H9 (cell line): ENCODE results near the gene APAF1. TPM values are rescaled to one million over a fixed set of nuclear protein-coding genes. Genes with fewer than 3 reads are reported as not detected.

ENCODE experiments used
- DNase-seq: peaks from one replicate; pipeline ENCODE4 v3.0.0-alpha.2; 2017
- H2AFZ ChIP-seq: one replicate; pipeline ENCODE4 v1.6.1; 2013; ENCODE audit warnings: mild to moderate bottlenecking, low read length, control low read depth, moderate library complexity
- H2AK5ac ChIP-seq: 2 replicates; pipeline ENCODE4 v1.6.1; 2013; ENCODE audit warnings: low read length, control low read depth, mixed read lengths; ENCODE audit not compliant: insufficient read length
- H2BK120ac ChIP-seq: one replicate; pipeline ENCODE4 v1.6.1; 2013; ENCODE audit warnings: low read depth, mild to moderate bottlenecking, low read length, control low read depth, inconsistent platforms; ENCODE audit not compliant: poor library complexity, severe bottlenecking
- H2BK12ac ChIP-seq: 2 replicates; pipeline ENCODE4 v1.6.1; 2013; ENCODE audit warnings: low read length, control low read depth, mixed read lengths, low read depth; ENCODE audit not compliant: insufficient read length
- H2BK15ac ChIP-seq: 2 replicates; pipeline ENCODE4 v1.6.1; 2013; ENCODE audit warnings: low read depth, low read length, control low read depth
- H2BK20ac ChIP-seq: one replicate; pipeline ENCODE4 v1.6.1; 2013; ENCODE audit warnings: low read depth, mild to moderate bottlenecking, low read length, control low read depth, inconsistent platforms; ENCODE audit not compliant: poor library complexity, severe bottlenecking
- H2BK5ac ChIP-seq: 2 replicates; pipeline ENCODE4 v1.6.1; 2013; ENCODE audit warnings: low read length, control low read depth, mixed read lengths; ENCODE audit not compliant: insufficient read length
- H3K14ac ChIP-seq: 2 replicates; pipeline ENCODE4 v1.6.1; 2013; ENCODE audit warnings: low read length, control low read depth; ENCODE audit not compliant: insufficient read depth
- H3K18ac ChIP-seq: 2 replicates; pipeline ENCODE4 v1.6.1; 2013; ENCODE audit warnings: low read depth, mild to moderate bottlenecking, mixed read lengths, low read length, control low read depth; ENCODE audit not compliant: insufficient read length
- H3K23ac ChIP-seq: 2 replicates; pipeline ENCODE4 v1.6.1; 2013; ENCODE audit warnings: low read length, control low read depth, mixed read lengths, low read depth; ENCODE audit not compliant: insufficient read length
- H3K23me2 ChIP-seq: 2 replicates; pipeline ENCODE4 v1.6.1; 2013; ENCODE audit warnings: low read depth, mild to moderate bottlenecking, mixed read lengths, low read length, control low read depth; ENCODE audit not compliant: insufficient read length, poor library complexity, severe bottlenecking
- H3K27ac ChIP-seq: 2 replicates; pipeline ENCODE4 v1.5.1; 2013; ENCODE audit warnings: low read length, control low read depth, mixed read lengths, low read depth; ENCODE audit not compliant: insufficient read length
- H3K27me3 ChIP-seq: 2 replicates; pipeline ENCODE4 v1.6.1; 2013; ENCODE audit warnings: low read length, control low read depth, inconsistent platforms; ENCODE audit not compliant: insufficient read depth
- H3K4ac ChIP-seq: 2 replicates; pipeline ENCODE4 v1.6.1; 2013; ENCODE audit warnings: low read depth, mild to moderate bottlenecking, control low read depth, inconsistent platforms, low read length, moderate library complexity
- H3K4me1 ChIP-seq: 2 replicates; pipeline ENCODE4 v1.6.1; 2013; ENCODE audit warnings: low read length, control low read depth, inconsistent platforms; ENCODE audit not compliant: insufficient read depth
- H3K4me2 ChIP-seq: 2 replicates; pipeline ENCODE4 v1.6.1; 2013; ENCODE audit warnings: low read length, control low read depth, mixed read lengths; ENCODE audit not compliant: insufficient read length, insufficient read depth
- H3K56ac ChIP-seq: 2 replicates; pipeline ENCODE4 v1.6.1; 2013; ENCODE audit warnings: low read depth, mild to moderate bottlenecking, mixed read lengths, low read length, control low read depth; ENCODE audit not compliant: insufficient read length
- H3K79me1 ChIP-seq: 2 replicates; pipeline ENCODE4 v1.6.1; 2013; ENCODE audit warnings: low read depth, mild to moderate bottlenecking, moderate library complexity, low read length, control low read depth, inconsistent platforms; ENCODE audit not compliant: insufficient read depth, poor library complexity, severe bottlenecking
- H3K79me2 ChIP-seq: 2 replicates; pipeline ENCODE4 v1.6.1; 2013; ENCODE audit warnings: low read length, control low read depth, inconsistent platforms; ENCODE audit not compliant: insufficient read depth
- H3K9ac ChIP-seq: 2 replicates; pipeline ENCODE4 v1.6.1; 2013; ENCODE audit warnings: low read length, control low read depth, mixed read lengths; ENCODE audit not compliant: insufficient read length; ENCODE audit errors: extremely low read depth
- H3K9me3 ChIP-seq: one replicate; pipeline ENCODE4 v1.6.1; 2013; ENCODE audit warnings: low read depth, low read length, inconsistent platforms; ENCODE audit not compliant: control insufficient read depth
- H3T11ph ChIP-seq: one replicate; pipeline ENCODE4 v1.6.1; 2013; ENCODE audit warnings: mild to moderate bottlenecking, low read length, control low read depth, inconsistent platforms
- H4K20me1 ChIP-seq: one replicate; pipeline ENCODE4 v1.6.1; 2013; ENCODE audit not compliant: control insufficient read depth, insufficient read length, insufficient read depth
- H4K5ac ChIP-seq: 2 replicates; pipeline ENCODE4 v1.6.1; 2013; ENCODE audit warnings: low read depth, mild to moderate bottlenecking, mixed read lengths, low read length, control low read depth; ENCODE audit not compliant: insufficient read length
- H4K8ac ChIP-seq: replicated peaks from 2 replicates; pipeline ENCODE4 v1.6.1; 2013; ENCODE audit warnings: low read length, control low read depth, mixed read lengths, low read depth; ENCODE audit not compliant: insufficient read length
- H4K91ac ChIP-seq: 2 replicates; pipeline ENCODE4 v1.6.1; 2013; ENCODE audit warnings: low read depth, mild to moderate bottlenecking, moderate library complexity, mixed read lengths, low read length, control low read depth; ENCODE audit not compliant: insufficient read length
- H3K27ac Mint-ChIP-seq, 3 experiments: 2 replicates in 2 of 3; 3 replicates in 1 of 3; pipeline ENCODE4 v1.8.0; 2020 to 2021; ENCODE audit warnings: mixed read lengths in 3 of 3, mild to moderate bottlenecking in 1 of 3, moderate library complexity in 1 of 3
- H3K27me3 Mint-ChIP-seq: 2 replicates; pipeline ENCODE4 v1.8.0; 2021; ENCODE audit warnings: low read depth, mild to moderate bottlenecking, moderate library complexity, mixed read lengths
- H3K36me3 Mint-ChIP-seq, 3 experiments: 2 replicates in 2 of 3; 3 replicates in 1 of 3; pipeline ENCODE4 v1.8.0; 2020 to 2021; ENCODE audit warnings: low read depth in 3 of 3, mixed read lengths in 3 of 3; ENCODE audit not compliant: insufficient read depth in 1 of 3
- H3K4me1 Mint-ChIP-seq, 2 experiments: 2 replicates each; pipeline ENCODE4 v1.8.0; 2020; ENCODE audit warnings: mixed read lengths in 2 of 2
- H3K4me3 Mint-ChIP-seq, 2 experiments: 2 replicates in 1 of 2; 3 replicates in 1 of 2; pipeline ENCODE4 v1.8.0; 2020 to 2021; ENCODE audit warnings: mild to moderate bottlenecking in 2 of 2, mixed read lengths in 2 of 2, moderate library complexity in 1 of 2
- H3K9me3 Mint-ChIP-seq, 2 experiments: 2 replicates in 1 of 2; 3 replicates in 1 of 2; pipeline ENCODE4 v1.8.0; 2020; ENCODE audit warnings: mild to moderate bottlenecking in 2 of 2, mixed read lengths in 2 of 2, moderate library complexity in 1 of 2
- CTCF ChIP-seq: fragments of 200-600 bp; sonication (generic); conservative IDR thresholded peaks from 3 replicates; pipeline ENCODE4 v1.8.0; 2021; ENCODE audit warnings: antibody characterized with exemption, mild to moderate bottlenecking
- WGBS: extraction: QIAGEN DNeasy Blood & Tissue Kit; methylation state at CpG from one replicate; pipeline ENCODE4 v1.1.7; 2013; ENCODE audit warnings: missing lambda C conversion rate, low lambda C conversion rate, mixed read lengths; ENCODE audit not compliant: insufficient read length; ENCODE audit errors: extremely low coverage; 5-methylcytosine and 5-hydroxymethylcytosine counted together
- total RNA-seq: library from RNA; stranded (reverse); gene quantifications from 2 replicates; pipeline ENCODE4 v1.2.1, GENCODE V29; 2021

APAF1 gene
- total RNA-seq, 1 experiment from 2014 or later, result 16.5 TPM

GRCh38 chr12:98709022-98709421 lies 63.9 kb downstream of the APAF1 start:
- Histone ChIP-seq H3K4me2 (no peak overlapping the region), H2BK120ac (no peak overlapping the region), H2BK12ac (no peak overlapping the region), H3K23me2 (no peaks in the 10 kb centered on the region), H4K91ac (no peak overlapping the region), H2AFZ (no peak overlapping the region), H3K9ac (no peak overlapping the region), H3K56ac (no peak overlapping the region), H3K18ac (no peak overlapping the region), H3K79me1 (no peaks in the 10 kb centered on the region), H3K27ac (no peak overlapping the region), H4K5ac (no peak overlapping the region), H3K27me3 (no peaks in the 10 kb centered on the region), H4K20me1 (no peaks in the 10 kb centered on the region), H3T11ph (no peak overlapping the region), H4K8ac (no peak overlapping the region), H2AK5ac (no peak overlapping the region), H3K4ac (no peak overlapping the region), H3K9me3 (no peaks in the 10 kb centered on the region), H3K14ac (no peak overlapping the region), H2BK15ac (no peak overlapping the region), H2BK20ac (no peak overlapping the region), H2BK5ac (no peak overlapping the region), H3K79me2 (no peaks in the 10 kb centered on the region), H3K4me1 (no peaks in the 10 kb centered on the region), H3K23ac (no peak overlapping the region)
- H3K27ac Mint-ChIP-seq, result no peak overlapping the region
- H3K36me3 Mint-ChIP-seq, result peaks cover 0 to 25% (median 9%) of the 10 kb centered on the region in 3 experiments; a peak in 3 of 7 replicates
- H3K9me3 Mint-ChIP-seq, result no peaks in the 10 kb centered on the region
- H3K27me3 Mint-ChIP-seq, result no peaks in the 10 kb centered on the region
- no peak for TF ChIP-seq CTCF
- WGBS, result no CpG with 5 or more reads among the region's 1 CpG
- H3K4me3 Mint-ChIP-seq, result no peak overlapping the region
- no peaks in the 10 kb centered on the region for H3K4me1 Mint-ChIP-seq
- DNase-seq, result no peak
